Kidney (tissue), 22 donors: ENCODE measurements around the gene ACSM4. TPM values are rescaled to one million over a fixed set of nuclear protein-coding genes. Genes with fewer than 3 reads are reported as not detected.

Source experiments
- DNase-seq, 5 donors: peaks; one replicate each; pipeline ENCODE4 v3.0.0-alpha.2; 2013 to 2020
- FAIRE-seq: peaks from 2 replicates; lab custom pipeline; 2012; peaks lifted over from hg19 to GRCh38; lab: Jason Lieb, UNC
- H3K27ac ChIP-seq, 2 donors: one replicate each; pipeline ENCODE4 v1.7.0; 2013; ENCODE audit warnings: low read depth in 2 of 2, low read length in 2 of 2, inconsistent platforms in 1 of 2
- H3K27me3 ChIP-seq: one replicate; pipeline ENCODE4 v1.7.1; 2013; ENCODE audit warnings: low read length, inconsistent platforms; ENCODE audit not compliant: control insufficient read depth, insufficient read depth
- H3K36me3 ChIP-seq, 3 donors: one replicate each; pipeline versions ENCODE4 v1.7.0 to v1.7.1; 2013; ENCODE audit warnings: low read length in 3 of 3, control low read depth in 1 of 3, inconsistent platforms in 1 of 3; ENCODE audit not compliant: insufficient read depth in 3 of 3, control insufficient read depth in 2 of 3
- H3K4me1 ChIP-seq, 3 donors: one replicate each; pipeline versions ENCODE4 v1.7.0 to v1.7.1; 2013; ENCODE audit warnings: low read length in 3 of 3, inconsistent platforms in 1 of 3, low read depth in 1 of 3; ENCODE audit not compliant: control insufficient read depth in 2 of 3, insufficient read depth in 2 of 3
- H3K4me3 ChIP-seq, 3 donors: one replicate each; pipeline versions ENCODE4 v1.7.0 to v1.8.1; 2013; ENCODE audit warnings: low read length in 3 of 3, control low read depth in 1 of 3, inconsistent platforms in 1 of 3
- H3K9ac ChIP-seq, 3 donors: one replicate each; pipeline versions ENCODE4 v1.7.0 to v1.7.1; 2013; ENCODE audit warnings: low read length in 3 of 3, control low read depth in 1 of 3, inconsistent platforms in 1 of 3
- H3K9me3 ChIP-seq, 3 donors: one replicate each; pipeline versions ENCODE4 v1.7.0 to v1.7.1; 2013; ENCODE audit warnings: low read length in 3 of 3, control low read depth in 1 of 3, inconsistent platforms in 1 of 3; ENCODE audit not compliant: control insufficient read depth in 2 of 3, insufficient read depth in 1 of 3
- intact Hi-C: fragments of 100-400 bp; cut with DNase I; formaldehyde crosslinking; loops from one replicate; pipeline ENCODE4 v1.11.1; 2022
- long read RNA-seq, 10 donors: library from polyadenylated mRNA in 1 of 10; unstranded in 1 of 10; transcript quantifications; one replicate each; pipeline ENCODE4 v2.0.0 and lab custom pipeline, GENCODE V29; 2021 to 2026
- polyA plus RNA-seq: library from polyadenylated mRNA; stranded (reverse); fragments of 350-450 nt; fragmentation: Illumina TruSeq; extraction: RNeasy Lipid Tissue Mini Kit (QIAGEN cat#74804); gene quantifications from one replicate; pipeline ENCODE4 v1.2.3, GENCODE V29; 2014; ENCODE audit warnings: low read depth, low replicate concordance; ENCODE audit not compliant: insufficient read depth
- total RNA-seq: library from RNA; stranded (reverse); fragmentation: NEBNext Ultra II Directional; extraction: Animal tissue kit (Norgen Biotek cat#: 25700); gene quantifications from one replicate; pipeline ENCODE4 v1.2.1, GENCODE V29; 2021
- TF ChIP-seq, protein P1 (sequence below): IDR thresholded peaks from 3 replicates; pipeline ENCODE4 v1.5.1; 2012; ENCODE audit warnings: mild to moderate bottlenecking, moderate library complexity, borderline replicate concordance; ENCODE audit not compliant: insufficient read depth; ENCODE audit errors: extremely low read depth
- donor health status: control.
- donor health status: control.
- donor health status: control.
- donor health status: control.
- donor health status: control.
- donor health status: DM: yes; HTN: yes; CAD: no.
- donor health status: Normal renal cell carcinoma (clear cell type).

ACSM4 gene, protein sequence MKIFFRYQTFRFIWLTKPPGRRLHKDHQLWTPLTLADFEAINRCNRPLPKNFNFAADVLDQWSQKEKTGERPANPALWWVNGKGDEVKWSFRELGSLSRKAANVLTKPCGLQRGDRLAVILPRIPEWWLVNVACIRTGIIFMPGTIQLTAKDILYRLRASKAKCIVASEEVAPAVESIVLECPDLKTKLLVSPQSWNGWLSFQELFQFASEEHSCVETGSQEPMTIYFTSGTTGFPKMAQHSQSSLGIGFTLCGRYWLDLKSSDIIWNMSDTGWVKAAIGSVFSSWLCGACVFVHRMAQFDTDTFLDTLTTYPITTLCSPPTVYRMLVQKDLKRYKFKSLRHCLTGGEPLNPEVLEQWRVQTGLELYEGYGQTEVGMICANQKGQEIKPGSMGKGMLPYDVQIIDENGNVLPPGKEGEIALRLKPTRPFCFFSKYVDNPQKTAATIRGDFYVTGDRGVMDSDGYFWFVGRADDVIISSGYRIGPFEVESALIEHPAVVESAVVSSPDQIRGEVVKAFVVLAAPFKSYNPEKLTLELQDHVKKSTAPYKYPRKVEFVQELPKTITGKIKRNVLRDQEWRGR
- total RNA-seq (not detected), polyA plus RNA-seq (not detected)
- long read RNA-seq, donor 1 = 0 reads
- long read RNA-seq, donor 2 = 0 reads
- long read RNA-seq, donor 3 = 0 reads
- long read RNA-seq, donor 4 = 0 reads
- long read RNA-seq, donor 5 = 0 reads
- long read RNA-seq, donor 6 = 0 reads
- long read RNA-seq, donor 7 = 0 reads
- long read RNA-seq, donor 8 = 0 reads
- long read RNA-seq, donor 9 = 0 reads
- long read RNA-seq, donor 10 = 0 reads

DNA sequence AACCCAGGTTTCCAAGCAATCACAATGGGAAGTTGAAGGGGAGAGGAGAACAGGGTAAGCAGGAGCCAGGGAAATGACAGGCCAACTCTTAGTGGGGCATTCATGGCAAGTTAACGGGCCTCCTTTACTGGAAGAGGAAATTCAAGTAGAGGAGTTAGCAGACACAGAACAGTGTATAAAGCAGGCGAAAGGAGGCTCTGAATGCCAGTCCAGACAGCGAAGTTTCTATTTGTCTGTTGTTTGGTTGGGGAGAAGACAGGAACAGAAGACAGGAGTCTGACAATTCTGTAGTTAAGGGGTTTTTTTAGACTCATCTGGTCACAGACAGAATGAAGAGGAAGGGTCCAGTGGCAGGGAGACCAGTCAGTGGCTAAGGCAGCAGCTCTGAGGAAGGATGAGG, at the start of gene ACSM4:
Gene ACSM4, plus strand, starts transcription at position 301 of the 400 bp plus-strand sequence. CDS start 260 bp downstream, outside the sequence.
- no peaks in the 10 kb centered on the region for H3K9me3 ChIP-seq
- no peaks in the 10 kb centered on the region for H3K27me3 ChIP-seq
- intact Hi-C loops = no loop called here
- TF ChIP-seq, protein P1, sequence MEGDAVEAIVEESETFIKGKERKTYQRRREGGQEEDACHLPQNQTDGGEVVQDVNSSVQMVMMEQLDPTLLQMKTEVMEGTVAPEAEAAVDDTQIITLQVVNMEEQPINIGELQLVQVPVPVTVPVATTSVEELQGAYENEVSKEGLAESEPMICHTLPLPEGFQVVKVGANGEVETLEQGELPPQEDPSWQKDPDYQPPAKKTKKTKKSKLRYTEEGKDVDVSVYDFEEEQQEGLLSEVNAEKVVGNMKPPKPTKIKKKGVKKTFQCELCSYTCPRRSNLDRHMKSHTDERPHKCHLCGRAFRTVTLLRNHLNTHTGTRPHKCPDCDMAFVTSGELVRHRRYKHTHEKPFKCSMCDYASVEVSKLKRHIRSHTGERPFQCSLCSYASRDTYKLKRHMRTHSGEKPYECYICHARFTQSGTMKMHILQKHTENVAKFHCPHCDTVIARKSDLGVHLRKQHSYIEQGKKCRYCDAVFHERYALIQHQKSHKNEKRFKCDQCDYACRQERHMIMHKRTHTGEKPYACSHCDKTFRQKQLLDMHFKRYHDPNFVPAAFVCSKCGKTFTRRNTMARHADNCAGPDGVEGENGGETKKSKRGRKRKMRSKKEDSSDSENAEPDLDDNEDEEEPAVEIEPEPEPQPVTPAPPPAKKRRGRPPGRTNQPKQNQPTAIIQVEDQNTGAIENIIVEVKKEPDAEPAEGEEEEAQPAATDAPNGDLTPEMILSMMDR = no peak
- no peak within 1 kb of the TSS for H3K4me3 ChIP-seq
- FAIRE-seq (no peak), DNase-seq (no peak)
- no peak within 1 kb of the TSS for H3K9ac ChIP-seq
- no peaks in the 10 kb centered on the region for H3K36me3 ChIP-seq
- H3K4me1 ChIP-seq = no peaks in the 10 kb centered on the region
- H3K27ac ChIP-seq = no peak within 1 kb of the TSS

DNA sequence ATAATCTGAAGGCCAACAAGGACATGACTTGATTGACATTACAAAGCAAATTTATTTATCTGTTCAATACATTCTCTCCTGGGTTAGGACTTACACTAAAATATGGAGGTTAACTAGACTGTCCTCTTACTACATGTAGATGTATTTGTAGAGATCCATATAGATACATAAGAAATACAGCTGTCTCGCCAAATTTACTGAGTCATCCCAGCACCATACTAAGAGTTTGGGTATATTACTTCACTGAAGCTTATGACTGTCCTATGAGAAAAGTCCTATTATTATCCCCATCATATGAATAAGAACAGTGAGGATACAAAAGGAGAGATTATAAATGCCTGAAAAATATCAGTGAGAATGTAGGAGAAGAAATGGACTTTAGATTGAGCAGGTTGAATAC, 44.8 kb upstream of the ACSM4 start:
- Histone ChIP-seq H3K36me3 (no peaks in the 10 kb centered on the region), H3K27ac (no peak overlapping the region), H3K9me3 (no peaks in the 10 kb centered on the region), H3K27me3 (no peaks in the 10 kb centered on the region), H3K4me1 (no peaks in the 10 kb centered on the region), H3K4me3 (no peak overlapping the region), H3K9ac (no peak overlapping the region)
- FAIRE-seq (no peak), DNase-seq (no peak)
- intact Hi-C loops = no loop called here
- TF ChIP-seq, protein P1 = no peak

DNA sequence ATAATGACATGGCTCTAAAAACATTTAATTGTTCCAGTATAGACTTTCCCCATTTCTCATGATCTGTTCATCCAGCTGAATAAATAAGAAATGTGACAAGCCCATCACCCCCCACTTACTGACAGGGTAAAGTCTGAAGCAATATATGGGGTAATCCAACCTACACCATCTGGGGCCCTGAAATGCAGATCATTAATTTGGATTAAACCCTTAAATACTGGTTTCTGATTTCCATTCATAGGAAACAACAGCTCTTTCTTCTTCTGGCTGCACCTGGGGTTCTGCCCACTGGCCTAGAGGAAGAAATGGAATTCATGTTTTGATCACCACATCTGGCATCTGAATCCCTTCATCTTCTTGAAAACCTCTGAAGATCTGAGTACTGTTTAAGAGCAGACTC, 39.3 kb upstream of the ACSM4 start:
- DNase-seq (no peak), FAIRE-seq (no peak)
- intact Hi-C loops = no loop called here
- Histone ChIP-seq H3K27me3 (no peaks in the 10 kb centered on the region), H3K36me3 (no peaks in the 10 kb centered on the region), H3K4me1 (no peaks in the 10 kb centered on the region), H3K9me3 (peaks cover 0 to 4% (median 0%) of the 10 kb centered on the region in 3 donors), H3K27ac (no peak overlapping the region), H3K4me3 (no peak overlapping the region), H3K9ac (no peak overlapping the region)
- TF ChIP-seq, protein P1 = no peak
